22Rv1 (cell line): ENCODE measurements around the gene GNAI1.

Experiments
- ZFX ChIP-seq: fragments of 450-650 bp; IDR thresholded peaks from 2 replicates; pipeline ENCODE4 v1.6.1; 2017; ENCODE audit warnings: antibody characterized with exemption, borderline replicate concordance
- TF ChIP-seq, protein P1 (sequence below): fragments of 450-650 bp; IDR thresholded peaks from 2 replicates; pipeline ENCODE4 v1.5.1; 2017; ENCODE audit warnings: mild to moderate bottlenecking

DNA sequence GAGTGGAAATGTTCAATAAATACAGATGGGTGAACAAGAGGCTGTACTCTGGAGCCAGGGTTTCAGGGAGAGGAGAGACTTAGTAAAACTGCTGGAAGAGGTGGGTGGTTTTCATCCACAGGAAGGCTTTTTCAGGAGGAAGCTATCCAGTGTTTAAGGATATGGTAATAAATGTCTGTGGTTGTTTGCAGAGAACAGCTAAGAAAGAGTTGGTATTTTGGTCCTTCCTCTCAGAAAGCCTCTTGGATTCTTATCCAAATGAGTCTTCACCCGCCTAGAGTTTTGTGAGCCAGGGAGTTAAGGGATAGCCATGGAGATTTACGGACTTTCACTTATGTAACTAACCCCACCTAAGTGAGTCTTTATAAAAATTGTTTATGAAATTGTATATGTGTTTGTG lies 95.7 kb downstream of the GNAI1 start:
- TF ChIP-seq, protein P1, sequence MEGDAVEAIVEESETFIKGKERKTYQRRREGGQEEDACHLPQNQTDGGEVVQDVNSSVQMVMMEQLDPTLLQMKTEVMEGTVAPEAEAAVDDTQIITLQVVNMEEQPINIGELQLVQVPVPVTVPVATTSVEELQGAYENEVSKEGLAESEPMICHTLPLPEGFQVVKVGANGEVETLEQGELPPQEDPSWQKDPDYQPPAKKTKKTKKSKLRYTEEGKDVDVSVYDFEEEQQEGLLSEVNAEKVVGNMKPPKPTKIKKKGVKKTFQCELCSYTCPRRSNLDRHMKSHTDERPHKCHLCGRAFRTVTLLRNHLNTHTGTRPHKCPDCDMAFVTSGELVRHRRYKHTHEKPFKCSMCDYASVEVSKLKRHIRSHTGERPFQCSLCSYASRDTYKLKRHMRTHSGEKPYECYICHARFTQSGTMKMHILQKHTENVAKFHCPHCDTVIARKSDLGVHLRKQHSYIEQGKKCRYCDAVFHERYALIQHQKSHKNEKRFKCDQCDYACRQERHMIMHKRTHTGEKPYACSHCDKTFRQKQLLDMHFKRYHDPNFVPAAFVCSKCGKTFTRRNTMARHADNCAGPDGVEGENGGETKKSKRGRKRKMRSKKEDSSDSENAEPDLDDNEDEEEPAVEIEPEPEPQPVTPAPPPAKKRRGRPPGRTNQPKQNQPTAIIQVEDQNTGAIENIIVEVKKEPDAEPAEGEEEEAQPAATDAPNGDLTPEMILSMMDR: no peak
- TF ChIP-seq ZFX: no peak
